ENCODE measurements around the gene LHFPL3.

LHFPL3 gene

DNA sequence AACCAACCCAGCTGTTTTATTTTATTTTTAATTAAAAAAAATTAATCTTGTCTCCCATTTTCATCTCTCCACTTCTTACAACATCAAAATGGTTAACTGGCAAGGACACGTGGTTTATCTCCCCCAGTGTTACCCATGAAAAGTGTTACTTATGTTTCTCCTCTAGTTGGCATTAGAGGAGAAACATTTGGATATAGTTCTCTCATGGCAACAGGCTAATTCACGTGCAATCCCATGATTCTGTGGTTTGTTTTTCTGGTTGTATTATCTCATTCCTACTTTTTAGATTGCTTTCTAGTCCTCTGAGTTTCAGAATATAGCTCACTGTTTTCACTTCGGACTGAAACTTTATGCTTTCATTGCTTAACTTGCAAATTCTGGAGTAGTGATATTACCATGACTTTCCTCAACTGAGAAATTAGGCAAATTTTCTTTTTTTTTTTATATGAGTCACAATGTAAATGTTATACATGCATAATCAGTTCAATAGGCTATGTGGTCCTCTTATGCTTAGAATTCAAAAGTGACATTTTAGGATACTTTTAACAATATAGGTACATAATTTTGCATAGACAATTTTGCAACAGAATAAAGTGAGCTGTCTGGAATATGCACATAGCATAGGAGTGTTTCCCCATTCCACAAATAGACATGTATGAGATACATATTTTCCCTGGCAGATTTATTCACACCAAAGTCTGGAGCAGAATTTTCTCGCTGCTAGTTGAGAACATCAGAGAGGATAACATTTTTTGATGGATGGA lies 43.0 kb downstream of the LHFPL3 start:
- DNase-seq (ENCODE audit: low read depth), result no peak

DNA sequence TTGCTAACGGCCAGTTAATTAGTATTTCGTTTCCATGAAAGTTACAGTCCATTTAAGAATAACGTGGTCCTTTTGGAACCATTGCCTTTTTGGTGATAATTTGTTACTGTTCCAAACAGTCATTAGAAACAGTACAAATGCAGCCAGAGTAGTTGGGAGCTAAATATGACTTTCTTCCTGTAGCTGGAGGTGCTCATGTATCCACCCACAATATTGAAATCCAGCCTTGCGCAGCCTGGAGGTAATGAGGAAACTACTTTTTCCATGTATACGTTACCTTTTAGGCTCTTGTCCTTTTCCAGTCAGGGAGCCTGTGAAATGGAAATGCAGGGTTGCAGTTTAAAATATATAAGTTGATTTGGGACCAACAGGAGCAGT lies 43.6 kb downstream of the LHFPL3 start:
- no peak for DNase-seq (ENCODE audit: low read depth)

DNA sequence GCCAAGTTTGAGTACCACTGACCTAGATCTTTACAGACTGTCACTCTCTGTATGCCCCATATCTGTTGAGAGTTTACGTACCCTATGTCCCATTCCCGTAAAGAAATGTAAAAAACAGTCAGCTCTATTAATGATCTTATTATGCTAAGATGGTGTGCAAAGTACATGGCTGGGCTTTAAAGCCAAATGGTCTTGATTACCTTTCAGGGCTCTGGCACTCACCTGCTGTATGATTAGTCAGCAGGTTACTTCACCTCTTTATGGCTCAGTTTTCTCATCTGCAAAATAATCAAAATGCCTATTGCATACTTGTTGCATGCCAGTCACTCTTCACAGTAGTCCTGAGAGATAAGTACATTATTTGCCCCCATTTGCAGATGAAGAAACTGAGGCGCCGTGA lies 54.2 kb downstream of the LHFPL3 start:
- no peak for DNase-seq (ENCODE audit: low read depth)

DNA sequence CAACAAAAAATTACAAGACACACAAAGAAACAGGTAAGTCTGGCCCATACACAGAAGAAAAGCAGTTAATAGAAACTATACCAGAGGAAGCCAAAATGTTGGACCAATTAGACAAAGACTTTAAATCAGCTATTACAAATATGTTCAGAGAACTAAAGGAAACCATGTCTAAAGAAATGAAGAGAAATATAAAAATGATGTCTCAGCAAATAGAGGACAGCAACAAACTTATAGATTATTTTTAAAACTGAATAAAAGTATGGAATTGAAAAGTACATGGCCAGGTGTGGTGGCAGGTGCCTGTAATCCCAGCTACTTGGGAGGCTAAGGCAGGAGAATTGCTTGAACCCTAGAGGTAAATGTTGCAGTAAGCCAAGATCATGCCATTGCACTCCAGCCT lies 58.5 kb downstream of the LHFPL3 start:
- no peak for DNase-seq (ENCODE audit: low read depth)

DNA sequence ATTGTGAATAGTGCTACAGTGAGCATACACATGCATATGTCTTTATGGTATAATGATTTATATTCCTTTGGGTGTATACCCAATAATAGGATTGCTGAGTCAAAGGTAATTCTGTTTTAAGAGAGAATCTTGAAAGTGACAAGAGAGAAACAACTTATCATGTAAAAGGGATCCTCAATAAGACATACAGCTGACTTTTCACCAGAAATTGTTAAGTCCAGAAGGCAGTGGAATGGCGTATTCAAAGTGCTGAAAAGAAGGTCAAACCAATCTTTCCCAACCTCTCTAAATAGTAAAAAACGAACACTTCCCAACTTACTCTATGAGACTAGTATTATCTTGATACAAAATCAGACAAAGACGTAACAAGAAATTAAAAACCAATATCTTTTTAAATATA lies 59.8 kb downstream of the LHFPL3 start:
- DNase-seq (ENCODE audit: low read depth), result no peak

DNA sequence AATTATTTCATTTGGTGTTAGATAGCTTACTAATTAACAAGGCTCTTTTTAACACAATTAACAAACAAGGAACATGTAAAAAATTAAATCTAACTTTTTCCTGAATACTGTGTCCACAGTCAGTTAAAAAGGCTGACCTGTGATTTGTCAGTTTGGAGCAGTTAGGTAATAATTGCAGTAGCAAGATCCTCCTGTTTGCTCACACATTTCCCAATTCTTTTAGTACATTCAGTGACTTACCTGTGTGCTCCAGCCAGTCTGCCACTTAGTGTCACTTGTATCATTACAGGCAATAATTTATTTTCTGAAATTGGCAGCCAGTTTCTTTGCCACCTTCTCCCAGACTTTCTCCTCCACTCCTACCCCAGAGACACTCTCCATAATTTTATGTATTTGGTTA lies 66.8 kb downstream of the LHFPL3 start:
- no peak for DNase-seq (ENCODE audit: low read depth)

DNA sequence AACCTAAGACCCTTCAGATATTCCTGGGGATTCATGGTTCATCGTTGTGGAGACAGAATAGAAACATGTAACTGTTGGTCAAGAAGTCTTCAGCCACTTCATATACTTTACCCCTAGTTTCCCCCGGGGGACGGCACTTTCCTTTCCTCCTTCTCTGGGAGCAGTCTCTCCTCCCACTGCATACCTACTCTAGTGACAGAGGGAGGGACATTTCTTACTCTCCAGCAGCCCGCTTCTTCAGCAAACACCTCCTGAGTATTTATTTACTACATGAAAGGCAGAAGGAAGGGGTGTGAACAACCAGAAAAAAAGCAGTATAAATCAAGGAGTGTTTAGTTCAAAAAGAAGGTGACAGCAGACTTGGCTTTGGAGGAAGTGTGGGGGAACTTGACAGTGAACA lies 69.0 kb downstream of the LHFPL3 start:
- no peak for DNase-seq (ENCODE audit: low read depth)

DNA sequence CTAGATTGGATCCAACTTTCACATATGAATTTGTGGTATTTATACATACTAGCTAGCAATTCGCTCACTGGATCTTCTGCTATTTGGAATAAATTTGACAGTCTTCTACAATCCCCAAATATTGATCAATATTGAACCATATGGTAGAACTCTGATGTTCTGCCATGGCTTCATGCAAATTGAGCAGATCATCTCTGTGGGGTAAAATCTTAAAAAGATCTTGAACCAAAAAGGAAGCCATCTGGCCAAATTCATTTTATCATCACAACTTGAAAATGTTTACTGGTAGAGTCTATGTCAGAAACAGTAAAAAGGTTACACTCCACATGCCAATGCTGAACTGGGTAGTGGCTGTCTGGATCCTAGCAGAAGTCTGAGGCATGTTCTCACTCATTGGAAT lies 80.0 kb downstream of the LHFPL3 start:
- DNase-seq (ENCODE audit: low read depth), result no peak

DNA sequence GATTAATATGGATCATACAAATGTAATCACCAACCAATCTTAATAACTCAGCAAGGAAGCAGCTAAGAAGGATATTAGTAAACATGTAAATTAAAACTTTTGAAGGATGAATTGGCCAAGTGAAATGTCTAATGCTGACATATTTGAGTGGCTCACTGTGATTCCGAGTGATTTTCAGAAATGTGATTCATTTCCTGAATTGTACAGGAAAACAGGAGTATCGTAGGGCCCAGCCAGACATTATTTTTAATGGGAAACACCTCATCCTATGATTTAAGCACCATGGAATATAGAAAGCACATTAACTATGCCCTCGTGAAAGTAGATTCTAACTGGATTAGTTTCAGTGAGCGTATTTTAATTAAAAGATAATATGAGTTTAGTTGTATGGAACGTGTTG lies 82.3 kb downstream of the LHFPL3 start:
- no peak for DNase-seq (ENCODE audit: low read depth)

DNA sequence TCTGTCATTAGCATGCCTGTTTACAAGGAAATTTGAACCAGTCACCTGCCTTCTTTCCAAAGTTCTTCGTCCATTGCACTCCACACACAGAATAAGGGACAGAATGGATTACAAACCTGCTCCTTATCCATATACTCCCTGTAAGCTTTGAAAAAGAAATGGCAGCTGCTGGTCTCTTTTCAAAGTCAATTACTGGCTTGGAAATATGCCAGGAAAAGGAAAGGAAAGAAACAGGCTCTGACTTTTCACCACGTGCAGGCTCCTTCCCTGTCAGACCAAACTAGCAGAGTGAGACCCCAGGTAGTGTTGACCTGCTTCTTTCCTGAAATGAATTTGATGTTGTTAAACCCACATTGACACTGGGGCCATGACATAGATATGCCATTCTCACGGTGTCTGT lies 84.5 kb downstream of the LHFPL3 start:
- DNase-seq (ENCODE audit: low read depth), result no peak

DNA sequence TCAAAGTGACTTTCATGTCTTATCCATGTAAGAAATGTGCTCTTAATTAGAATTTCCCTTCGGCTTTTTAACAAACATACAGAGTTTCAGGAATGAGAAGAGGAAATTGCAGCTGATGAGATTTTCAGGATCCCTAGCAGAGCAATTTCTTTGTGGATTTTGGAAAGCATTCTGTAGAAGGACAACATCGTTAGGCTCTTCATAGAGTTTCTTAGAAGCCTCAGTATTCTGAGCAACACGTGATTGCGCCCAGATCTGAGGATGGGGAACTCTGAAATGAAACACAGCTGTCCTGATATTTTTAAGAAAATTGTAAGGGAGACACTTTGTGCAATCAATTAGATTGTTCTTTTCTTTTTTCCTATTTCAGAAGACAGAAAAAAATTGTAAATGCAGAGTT lies 85.8 kb downstream of the LHFPL3 start:
- no peak for DNase-seq (ENCODE audit: low read depth)

DNA sequence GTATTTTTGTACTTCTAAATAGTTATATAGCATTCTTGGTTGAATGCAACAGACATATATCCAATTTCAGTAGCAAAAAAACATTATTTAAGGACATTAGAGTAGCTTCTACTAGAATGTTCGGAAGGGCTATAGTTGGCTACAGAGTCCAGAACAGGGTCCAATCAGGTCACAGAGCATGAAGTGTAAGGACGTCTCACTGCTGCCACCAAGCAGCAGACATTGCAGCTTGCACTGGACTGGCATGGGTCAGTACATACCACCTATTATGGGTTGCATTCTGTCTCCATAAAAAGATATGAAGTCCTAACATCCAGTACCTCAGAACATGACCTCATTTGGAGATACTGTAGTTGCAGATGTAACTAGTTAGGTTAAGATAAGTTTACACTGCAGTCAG lies 87.3 kb downstream of the LHFPL3 start:
- DNase-seq (ENCODE audit: low read depth), result no peak

DNA sequence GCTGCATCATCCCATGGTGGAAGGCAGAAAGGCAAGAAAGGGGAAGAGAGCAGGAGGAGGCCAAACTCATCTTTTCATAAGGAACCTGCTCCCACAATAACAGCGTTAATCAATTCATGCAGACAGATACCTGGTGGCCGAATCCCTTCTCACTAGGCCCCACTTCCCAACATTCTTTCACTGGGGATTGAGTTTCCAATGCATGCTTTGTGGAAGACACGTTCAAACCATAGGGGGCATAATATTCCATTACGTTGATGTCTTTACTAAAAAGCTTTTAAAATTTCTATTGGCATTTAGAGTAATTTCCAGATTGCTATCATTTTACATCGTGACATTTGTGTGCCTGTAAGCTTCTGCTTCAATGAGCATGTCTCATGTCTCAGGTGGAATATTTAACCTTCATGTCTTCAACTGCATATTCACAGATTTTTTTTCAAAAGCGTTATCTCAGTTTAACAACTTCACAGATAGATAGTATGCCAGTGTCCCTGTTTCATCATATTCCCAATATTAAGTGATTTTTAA lies 88.5 kb downstream of the LHFPL3 start:
- DNase-seq (ENCODE audit: low read depth), result no peak

DNA sequence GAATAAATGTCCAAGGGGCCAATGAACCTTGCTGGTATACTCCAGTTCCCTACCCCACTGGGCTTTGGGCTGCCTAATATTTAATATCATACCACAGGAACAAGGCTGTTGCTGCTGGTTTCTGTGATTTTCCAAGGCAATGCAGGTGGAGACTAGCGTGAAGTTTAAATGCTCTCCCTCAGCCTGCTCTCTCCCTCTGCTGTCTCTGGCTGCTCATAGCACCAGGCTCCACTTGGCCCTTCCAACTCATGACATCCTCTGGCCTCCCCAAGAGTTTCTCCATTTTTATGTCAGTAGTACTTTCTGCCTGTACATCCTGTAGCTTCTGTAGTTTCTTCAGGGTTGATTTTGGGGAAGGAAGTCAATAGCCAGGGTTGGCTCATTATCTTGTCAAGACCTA lies 103.5 kb downstream of the LHFPL3 start:
- no peak for DNase-seq (ENCODE audit: low read depth)

DNA sequence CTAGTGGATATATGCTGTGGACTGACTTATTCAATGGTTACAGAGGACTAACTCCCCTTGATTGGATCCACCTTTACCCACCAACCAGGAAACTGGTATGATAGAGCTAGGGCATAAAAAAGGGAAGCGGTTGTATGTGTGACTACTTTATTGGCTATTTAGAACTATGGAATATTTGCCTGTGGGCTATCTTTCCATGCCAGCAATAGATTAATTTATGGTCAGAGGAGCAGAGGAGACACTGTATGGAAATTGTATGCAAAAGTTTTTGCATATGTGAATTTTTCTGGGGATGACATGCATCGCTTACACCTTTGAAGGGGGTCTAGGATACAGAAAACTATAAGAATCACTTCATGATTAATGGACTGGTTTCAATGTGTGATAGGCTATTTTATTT lies 105.7 kb downstream of the LHFPL3 start:
- DNase-seq (ENCODE audit: low read depth), result no peak

DNA sequence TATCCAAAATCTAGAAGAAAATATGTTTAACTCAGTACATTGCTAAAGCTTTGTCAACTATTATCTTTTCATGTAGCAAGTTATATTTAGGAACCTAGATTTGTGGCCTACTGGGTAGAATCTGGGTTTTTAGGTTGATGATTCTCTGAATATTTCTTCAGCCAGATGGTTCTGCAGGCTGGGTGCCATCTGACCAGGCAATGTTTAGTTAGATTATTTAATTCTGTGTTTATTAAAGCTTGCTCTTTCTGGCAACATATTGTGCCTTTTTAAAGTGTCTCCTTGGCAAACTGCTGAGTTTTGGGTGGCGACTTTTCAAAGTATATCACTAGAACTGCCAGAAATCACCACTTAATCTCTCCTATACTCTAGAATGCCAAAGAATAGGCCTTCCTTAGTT lies 114.1 kb downstream of the LHFPL3 start:
- no peak for DNase-seq (ENCODE audit: low read depth)

DNA sequence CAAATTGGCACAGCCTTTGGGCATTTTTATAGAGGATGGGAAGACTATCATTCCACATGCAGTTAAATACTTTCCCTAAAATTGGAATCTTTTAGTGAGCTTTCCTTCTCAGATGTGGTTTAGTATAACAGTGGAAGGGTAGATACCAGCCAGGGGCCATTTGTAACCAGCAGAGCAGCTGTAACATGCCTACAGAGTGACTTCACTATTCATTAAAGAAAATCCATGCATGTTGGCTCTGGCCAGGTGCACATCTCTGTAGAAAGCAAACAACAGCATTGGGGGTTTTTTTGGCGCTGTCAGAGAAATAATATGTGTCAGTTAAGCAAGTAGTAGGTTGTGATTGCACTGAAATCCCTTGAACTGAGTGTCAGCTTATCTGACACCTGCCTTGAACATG lies 115.6 kb downstream of the LHFPL3 start:
- no peak for DNase-seq (ENCODE audit: low read depth)

DNA sequence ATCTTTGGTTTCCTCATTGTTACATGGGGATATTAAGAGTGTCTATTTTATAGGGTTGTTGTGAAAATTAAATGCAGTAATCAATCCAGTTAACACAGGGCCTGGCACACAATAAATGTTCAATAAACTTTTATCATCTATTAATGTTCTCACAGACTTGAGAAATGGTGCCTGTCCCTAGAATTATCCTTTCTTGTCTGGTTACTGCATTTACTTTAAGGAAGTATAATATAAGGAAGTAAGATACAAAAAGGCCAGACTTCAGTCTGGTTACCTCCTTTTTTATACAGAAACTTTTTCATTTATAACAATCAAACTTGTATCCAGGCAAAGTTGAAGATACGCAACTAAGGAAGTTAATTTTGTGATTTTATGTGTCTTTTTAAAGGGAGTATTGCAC lies 117.0 kb downstream of the LHFPL3 start:
- DNase-seq (ENCODE audit: low read depth), result no peak

DNA sequence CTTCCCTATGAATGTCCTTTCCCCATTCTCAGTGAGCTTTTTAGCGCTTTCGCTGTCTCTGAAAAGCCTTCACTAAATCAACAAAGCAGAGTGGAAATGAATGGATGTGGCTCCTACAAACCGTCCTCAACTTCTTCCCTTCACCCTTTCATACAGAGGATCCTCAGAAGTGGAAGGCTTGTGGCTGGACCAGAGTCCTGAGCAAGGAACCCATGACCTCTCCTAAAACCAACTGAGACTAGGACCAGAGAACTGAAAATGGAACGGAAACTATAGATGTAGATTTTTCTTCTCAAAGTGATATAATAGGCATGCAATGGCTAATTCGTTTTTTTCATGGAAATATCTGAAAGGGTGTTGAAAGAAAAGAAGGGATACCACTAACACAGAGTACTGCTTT lies 122.5 kb downstream of the LHFPL3 start:
- no peak for DNase-seq (ENCODE audit: low read depth)

DNA sequence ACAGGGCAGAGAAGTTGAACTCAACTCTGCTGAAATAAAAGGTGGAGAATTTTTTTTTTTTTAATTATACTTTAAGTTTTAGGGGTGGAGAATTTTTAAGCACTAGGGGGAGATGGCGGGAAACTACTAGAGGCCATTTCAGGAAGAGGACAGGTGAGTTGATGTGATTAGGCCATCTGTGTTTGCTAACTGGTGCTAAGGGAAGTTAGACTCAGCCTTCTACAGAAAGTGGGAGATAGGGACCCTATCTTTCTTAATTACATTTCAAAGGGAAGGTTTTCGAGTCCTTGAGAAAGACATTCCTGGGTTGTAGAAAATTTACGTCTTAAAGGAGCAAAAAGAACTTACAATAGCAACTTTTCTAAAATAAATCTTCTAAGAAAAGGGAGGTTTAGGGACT lies 124.8 kb downstream of the LHFPL3 start:
- no peak for DNase-seq (ENCODE audit: low read depth)

DNA sequence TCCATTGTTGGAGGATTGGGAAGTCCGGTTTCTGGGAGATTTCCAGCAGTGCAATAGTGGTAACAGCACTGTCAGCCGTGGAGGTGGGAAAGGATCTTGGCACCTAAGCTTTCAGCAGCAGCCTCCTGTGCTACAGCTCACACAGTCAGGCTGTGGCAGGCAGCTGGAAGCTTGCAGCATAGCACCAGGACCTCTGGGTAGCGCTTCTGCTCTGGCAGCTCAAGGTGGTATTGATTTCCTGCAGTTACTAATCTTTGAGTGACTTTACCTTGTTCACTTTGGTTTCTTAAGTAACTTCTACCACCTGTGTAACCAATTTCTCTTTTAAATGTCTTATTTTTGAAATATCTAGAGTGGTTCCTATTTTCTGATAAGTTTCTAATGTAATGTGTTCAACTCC lies 130.5 kb downstream of the LHFPL3 start:
- DNase-seq (ENCODE audit: low read depth), result no peak

DNA sequence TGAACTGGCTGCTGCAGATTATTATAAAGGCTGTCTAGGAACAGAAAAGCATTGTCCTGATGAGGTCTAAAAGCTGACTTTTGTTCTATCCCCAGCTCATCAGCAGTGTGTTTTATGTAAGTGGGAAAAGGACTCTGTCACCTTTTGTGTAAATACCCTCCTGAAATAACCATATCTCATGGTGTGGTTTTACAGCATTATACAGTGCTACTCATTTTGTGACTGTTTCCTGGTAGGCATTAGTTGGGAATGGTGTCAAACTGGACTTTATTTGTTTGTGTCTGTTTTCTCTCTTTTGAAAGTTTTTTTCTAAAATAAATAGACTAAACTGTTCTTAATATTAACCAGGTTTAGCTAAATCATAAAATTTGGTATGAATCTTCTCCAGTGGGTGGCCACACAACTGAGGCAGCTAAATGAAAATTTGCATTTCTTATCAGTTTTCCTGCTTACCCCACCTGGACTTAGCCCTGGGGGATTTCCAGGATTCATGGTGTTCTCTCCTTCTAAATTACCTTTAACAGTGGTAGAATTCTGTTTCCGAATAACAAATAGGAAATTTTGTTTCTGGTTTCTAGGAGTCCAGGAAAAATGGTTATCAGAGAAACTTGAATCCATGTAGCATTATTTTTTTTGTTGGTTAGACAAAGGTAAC lies 140.9 kb downstream of the LHFPL3 start:
- DNase-seq (ENCODE audit: low read depth), result no peak

DNA sequence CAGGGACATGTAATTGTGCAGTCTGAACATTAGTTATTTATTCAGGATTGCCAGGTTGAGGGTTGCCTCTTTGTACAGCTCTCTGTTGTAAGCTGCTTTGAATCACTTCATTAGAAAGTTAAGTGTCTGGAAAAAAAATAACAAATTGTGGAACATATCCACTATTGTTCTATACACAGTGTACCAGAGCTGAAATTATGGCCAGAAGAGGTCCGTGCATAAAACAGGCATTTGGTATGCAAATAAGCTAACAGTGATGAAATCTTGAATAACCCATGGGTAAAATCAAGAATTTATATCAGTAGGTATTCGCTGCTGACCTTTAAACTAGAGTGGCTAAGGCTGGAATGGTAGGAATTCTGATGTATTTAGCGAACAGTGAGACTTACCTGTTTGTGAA lies 152.1 kb downstream of the LHFPL3 start:
- DNase-seq (ENCODE audit: low read depth), result no peak

All from activated T-helper 9 cell treated with anti-CD3 and anti-CD28 coated beads, Interleukin-2, amount 50 U/mL, for 16 hours (primary cell).